ENCODE results near the gene ZNF644.
A peak's percentile ranks its signal among the peaks of the same experiment; 100 is the strongest.

Gene ZNF644

DNA sequence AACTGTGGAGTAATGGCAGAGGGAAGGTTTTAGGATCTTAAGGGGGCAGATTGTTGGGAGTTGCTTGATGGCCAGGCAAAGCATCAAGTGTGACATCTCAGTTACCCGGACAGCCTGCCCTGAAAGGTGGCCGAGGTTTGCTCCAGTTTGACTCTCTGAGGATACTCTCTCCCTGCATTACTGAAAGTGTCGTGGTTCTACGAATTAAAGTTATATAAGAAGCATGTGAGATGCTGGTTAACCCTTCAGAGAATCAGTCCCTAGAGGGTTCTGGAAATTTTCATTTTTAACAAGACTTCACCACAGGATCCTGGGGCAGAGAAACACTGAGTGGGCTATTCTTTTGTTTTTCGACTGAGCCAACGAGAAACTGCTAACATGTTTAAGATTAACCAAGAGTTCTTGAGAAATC lies 689 bp upstream of the ZNF644 start:
- H3K4me3 ChIP-seq (replicated peaks in 1 of 2; ENCODE audit: low read depth in 2 of 2, low read length in 2 of 2) = peak overlapping the region; percentile 91 to 92
- TF ChIP-seq, protein P1, sequence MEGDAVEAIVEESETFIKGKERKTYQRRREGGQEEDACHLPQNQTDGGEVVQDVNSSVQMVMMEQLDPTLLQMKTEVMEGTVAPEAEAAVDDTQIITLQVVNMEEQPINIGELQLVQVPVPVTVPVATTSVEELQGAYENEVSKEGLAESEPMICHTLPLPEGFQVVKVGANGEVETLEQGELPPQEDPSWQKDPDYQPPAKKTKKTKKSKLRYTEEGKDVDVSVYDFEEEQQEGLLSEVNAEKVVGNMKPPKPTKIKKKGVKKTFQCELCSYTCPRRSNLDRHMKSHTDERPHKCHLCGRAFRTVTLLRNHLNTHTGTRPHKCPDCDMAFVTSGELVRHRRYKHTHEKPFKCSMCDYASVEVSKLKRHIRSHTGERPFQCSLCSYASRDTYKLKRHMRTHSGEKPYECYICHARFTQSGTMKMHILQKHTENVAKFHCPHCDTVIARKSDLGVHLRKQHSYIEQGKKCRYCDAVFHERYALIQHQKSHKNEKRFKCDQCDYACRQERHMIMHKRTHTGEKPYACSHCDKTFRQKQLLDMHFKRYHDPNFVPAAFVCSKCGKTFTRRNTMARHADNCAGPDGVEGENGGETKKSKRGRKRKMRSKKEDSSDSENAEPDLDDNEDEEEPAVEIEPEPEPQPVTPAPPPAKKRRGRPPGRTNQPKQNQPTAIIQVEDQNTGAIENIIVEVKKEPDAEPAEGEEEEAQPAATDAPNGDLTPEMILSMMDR (IDR thresholded peaks at IDR 0.05; ENCODE audit: low read depth, low read length) = no peak
- DNase-seq (ENCODE audit: low read depth in 2 of 2) = no peak

DNA sequence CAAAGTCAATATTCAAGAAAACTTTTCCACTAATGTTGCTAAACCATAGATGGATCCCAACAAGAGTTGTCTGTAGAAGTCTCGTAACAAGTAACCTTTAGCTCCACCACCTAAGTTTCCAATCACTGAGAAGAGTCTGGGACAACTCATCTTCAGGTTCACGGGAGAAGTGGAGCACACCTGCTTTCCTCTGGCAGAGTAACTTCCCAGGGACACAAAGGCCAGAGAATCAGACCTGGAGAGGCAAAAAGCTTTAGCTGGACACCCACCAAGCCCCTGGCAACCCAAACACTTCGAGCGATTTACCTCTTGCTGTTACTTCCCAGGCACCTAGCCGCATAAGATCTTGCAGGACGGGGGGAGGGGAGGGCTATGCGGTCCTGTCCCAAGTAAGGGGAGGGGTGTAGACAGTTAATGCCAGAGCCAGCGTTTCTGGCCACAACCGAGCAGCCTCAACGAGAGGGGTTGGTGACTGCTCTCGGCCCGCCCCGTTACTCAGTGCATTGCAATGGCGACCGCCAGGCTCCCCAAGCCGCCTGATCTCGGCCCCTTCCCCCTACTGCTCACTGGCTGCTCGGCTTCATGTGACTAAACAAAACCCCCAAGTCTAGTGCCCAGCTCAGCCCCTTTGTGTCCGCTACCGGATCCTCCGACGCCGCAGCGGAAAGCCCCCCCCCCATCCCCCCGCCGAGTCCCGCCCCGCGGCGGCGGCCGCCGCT lies 709 bp downstream of the ZNF644 start:
- H3K4me3 ChIP-seq (replicated peaks in 1 of 2; ENCODE audit: low read depth in 2 of 2, low read length in 2 of 2) = peak overlapping the region; percentile 91 to 92
- TF ChIP-seq, protein P1 (IDR thresholded peaks at IDR 0.05; ENCODE audit: low read depth, low read length) = no peak
- DNase-seq (ENCODE audit: low read depth in 2 of 2) = peak; percentile 80 to 84

DNA sequence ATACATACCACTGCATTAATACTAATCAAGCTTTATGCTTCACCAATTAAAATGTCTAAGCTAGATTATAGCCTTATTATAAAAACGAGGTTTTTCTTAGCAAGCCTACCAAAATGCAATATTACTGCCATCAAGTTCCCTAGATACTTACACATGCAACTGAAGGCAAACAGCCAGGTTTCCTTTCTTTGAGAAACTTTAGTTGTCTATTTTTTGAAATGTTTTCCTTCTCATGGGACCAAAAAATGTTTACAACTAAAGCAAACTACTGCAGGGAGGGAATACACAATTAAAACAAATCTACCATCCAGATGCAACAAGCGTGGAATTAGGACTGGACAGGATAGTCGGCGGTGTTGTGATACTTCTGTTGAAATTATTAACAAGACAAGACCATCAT lies 1.3 kb downstream of the ZNF644 start:
- TF ChIP-seq, protein P1 (IDR thresholded peaks at IDR 0.05; ENCODE audit: low read depth, low read length) = no peak
- peak overlapping the region; percentile 91 to 92 for H3K4me3 ChIP-seq (replicated peaks in 1 of 2; ENCODE audit: low read depth in 2 of 2, low read length in 2 of 2)
- DNase-seq (ENCODE audit: low read depth in 2 of 2) = peak in 1 of 2 donors; percentile 7

GRCh38 chr1:91018006-91018405 lies 3.8 kb downstream of the ZNF644 start:
- H3K4me3 ChIP-seq (replicated peaks in 1 of 2; ENCODE audit: low read depth in 2 of 2, low read length in 2 of 2) = no peak overlapping the region
- TF ChIP-seq, protein P1 (IDR thresholded peaks at IDR 0.05; ENCODE audit: low read depth, low read length) = peak; percentile 48
- DNase-seq (ENCODE audit: low read depth in 2 of 2) = peak; percentile 29 to 45

- no peak overlapping the region for H3K4me3 ChIP-seq (replicated peaks in 1 of 2; ENCODE audit: low read depth in 2 of 2, low read length in 2 of 2)
- TF ChIP-seq, protein P1 (IDR thresholded peaks at IDR 0.05; ENCODE audit: low read depth, low read length) = no peak
- DNase-seq (ENCODE audit: low read depth in 2 of 2) = peak in 1 of 2 donors; percentile 63
Measured at GRCh38 chr1:91015794-91016550, 5.9 kb downstream of the ZNF644 start.

- no peak for DNase-seq (ENCODE audit: low read depth in 2 of 2)
- TF ChIP-seq, protein P1 (IDR thresholded peaks at IDR 0.05; ENCODE audit: low read depth, low read length) = no peak
- H3K4me3 ChIP-seq (replicated peaks in 1 of 2; ENCODE audit: low read depth in 2 of 2, low read length in 2 of 2) = no peak overlapping the region
Measured at GRCh38 chr1:91015358-91015780, 6.5 kb downstream of the ZNF644 start.

All from cardiac fibroblast (primary cell).